OCI-LY1 (cell line): ENCODE data around the gene CNTNAP2.

Experiments
- EZH2 ChIP-seq: fragments of 200-600 bp; sonication (generic), shearing (Covaris generic); IDR thresholded peaks from 2 replicates; pipeline ENCODE4 v1.8.0; 2017; ENCODE audit warnings: borderline replicate concordance, mixed run types, mild to moderate bottlenecking, antibody characterized with exemption, low read length, moderate library complexity, mixed read lengths
- TF ChIP-seq, protein P1 (sequence below): fragments of 200-600 bp; sonication (generic), shearing (Covaris generic); IDR thresholded peaks from 2 replicates; pipeline ENCODE4 v1.5.1; 2017; ENCODE audit warnings: mild to moderate bottlenecking, antibody characterized with exemption, low read length, moderate library complexity, mixed read lengths

GRCh38 chr7:147363101-147363500, 1246.5 kb downstream of the CNTNAP2 start:
- TF ChIP-seq, protein P1, sequence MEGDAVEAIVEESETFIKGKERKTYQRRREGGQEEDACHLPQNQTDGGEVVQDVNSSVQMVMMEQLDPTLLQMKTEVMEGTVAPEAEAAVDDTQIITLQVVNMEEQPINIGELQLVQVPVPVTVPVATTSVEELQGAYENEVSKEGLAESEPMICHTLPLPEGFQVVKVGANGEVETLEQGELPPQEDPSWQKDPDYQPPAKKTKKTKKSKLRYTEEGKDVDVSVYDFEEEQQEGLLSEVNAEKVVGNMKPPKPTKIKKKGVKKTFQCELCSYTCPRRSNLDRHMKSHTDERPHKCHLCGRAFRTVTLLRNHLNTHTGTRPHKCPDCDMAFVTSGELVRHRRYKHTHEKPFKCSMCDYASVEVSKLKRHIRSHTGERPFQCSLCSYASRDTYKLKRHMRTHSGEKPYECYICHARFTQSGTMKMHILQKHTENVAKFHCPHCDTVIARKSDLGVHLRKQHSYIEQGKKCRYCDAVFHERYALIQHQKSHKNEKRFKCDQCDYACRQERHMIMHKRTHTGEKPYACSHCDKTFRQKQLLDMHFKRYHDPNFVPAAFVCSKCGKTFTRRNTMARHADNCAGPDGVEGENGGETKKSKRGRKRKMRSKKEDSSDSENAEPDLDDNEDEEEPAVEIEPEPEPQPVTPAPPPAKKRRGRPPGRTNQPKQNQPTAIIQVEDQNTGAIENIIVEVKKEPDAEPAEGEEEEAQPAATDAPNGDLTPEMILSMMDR = no peak
- TF ChIP-seq EZH2 = no peak
